Peyer's patch (tissue), 4 donors: ENCODE results near the gene VSIR.

Experiments used
- POLR2A ChIP-seq, 2 donors: fragments of 450-650 bp; IDR thresholded peaks; one replicate each; pipeline ENCODE4 v1.5.1; 2017; ENCODE audit warnings: antibody characterized with exemption in 2 of 2, mild to moderate bottlenecking in 2 of 2, moderate library complexity in 2 of 2
- TF ChIP-seq, protein P1 (sequence below), 6 experiments: fragments of 450-650 bp in 4 of 6; fragments of 200-600 bp in 2 of 6; sonication (generic) in 1 of 6; IDR thresholded peaks; one replicate each; pipeline ENCODE4 v1.5.1; 2017 to 2019; ENCODE audit warnings: antibody characterized with exemption in 6 of 6, mild to moderate bottlenecking in 3 of 6, moderate library complexity in 1 of 6

DNA sequence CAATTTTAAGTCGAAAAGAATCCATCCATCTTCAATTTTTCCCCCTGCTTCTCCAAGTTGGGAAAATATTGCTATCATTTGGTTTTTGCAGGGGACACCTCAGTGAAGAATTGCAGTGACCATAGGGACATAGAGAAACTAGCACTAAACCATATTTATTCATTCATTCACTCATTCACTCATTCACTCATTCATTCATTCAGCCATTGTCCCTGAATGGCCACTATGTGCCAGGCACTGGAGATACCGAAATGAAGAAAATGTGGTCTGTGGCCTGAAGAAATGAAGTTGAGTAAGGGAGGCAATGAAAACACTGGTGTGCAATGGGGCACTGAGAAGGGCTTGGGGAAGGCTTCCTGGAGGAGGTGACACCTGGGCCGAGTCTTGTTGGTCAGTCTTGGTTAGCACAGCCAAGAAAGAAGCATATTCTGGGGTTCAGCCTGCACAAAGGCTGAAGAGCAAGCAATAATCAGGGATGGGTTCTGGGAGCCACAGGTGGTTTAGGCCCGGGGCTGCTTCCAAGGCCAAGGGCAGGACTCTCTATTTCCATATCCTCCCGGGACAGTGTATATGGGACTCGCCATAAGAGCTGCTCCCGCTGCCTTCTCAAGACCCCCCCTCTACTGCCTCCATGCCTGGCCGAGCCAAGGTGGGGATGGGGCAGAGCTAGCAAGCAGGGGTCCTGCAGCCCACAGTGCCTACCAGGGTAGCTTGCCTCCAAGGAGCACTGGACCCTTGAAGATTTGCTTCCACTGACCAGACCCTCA lies 28.2 kb downstream of the VSIR start:
- TF ChIP-seq, protein P1, sequence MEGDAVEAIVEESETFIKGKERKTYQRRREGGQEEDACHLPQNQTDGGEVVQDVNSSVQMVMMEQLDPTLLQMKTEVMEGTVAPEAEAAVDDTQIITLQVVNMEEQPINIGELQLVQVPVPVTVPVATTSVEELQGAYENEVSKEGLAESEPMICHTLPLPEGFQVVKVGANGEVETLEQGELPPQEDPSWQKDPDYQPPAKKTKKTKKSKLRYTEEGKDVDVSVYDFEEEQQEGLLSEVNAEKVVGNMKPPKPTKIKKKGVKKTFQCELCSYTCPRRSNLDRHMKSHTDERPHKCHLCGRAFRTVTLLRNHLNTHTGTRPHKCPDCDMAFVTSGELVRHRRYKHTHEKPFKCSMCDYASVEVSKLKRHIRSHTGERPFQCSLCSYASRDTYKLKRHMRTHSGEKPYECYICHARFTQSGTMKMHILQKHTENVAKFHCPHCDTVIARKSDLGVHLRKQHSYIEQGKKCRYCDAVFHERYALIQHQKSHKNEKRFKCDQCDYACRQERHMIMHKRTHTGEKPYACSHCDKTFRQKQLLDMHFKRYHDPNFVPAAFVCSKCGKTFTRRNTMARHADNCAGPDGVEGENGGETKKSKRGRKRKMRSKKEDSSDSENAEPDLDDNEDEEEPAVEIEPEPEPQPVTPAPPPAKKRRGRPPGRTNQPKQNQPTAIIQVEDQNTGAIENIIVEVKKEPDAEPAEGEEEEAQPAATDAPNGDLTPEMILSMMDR (IDR thresholded peaks at IDR 0.05), result no peak
- TF ChIP-seq POLR2A (IDR thresholded peaks at IDR 0.05), result no peak
